HT1080 (cell line): Measurements from ENCODE around the gene PIGM. TPM values are rescaled to one million over a fixed set of nuclear protein-coding genes. Genes with fewer than 3 reads are reported as not detected.
A peak's percentile ranks its signal among the peaks of the same experiment; 100 is the strongest.
"Not testable (repeated sequence)": the region's sequence is repeated elsewhere in the genome, so short reads cannot be mapped to it uniquely, and the experiment has no call there.

Source experiments
- DNase-seq: peaks from one replicate; pipeline ENCODE4 v3.0.0-alpha.2; 2015; ENCODE audit warnings: low read depth
- total RNA-seq: library from RNA; depleted of rRNA; stranded (reverse); fragments of >200 nt; shearing (Covaris generic); gene quantifications from 2 replicates; pipeline ENCODE4 v1.2.3, GENCODE V29; 2014

Gene PIGM
- total RNA-seq, 1 experiment from 2014 or later, result 5.8 TPM

DNA sequence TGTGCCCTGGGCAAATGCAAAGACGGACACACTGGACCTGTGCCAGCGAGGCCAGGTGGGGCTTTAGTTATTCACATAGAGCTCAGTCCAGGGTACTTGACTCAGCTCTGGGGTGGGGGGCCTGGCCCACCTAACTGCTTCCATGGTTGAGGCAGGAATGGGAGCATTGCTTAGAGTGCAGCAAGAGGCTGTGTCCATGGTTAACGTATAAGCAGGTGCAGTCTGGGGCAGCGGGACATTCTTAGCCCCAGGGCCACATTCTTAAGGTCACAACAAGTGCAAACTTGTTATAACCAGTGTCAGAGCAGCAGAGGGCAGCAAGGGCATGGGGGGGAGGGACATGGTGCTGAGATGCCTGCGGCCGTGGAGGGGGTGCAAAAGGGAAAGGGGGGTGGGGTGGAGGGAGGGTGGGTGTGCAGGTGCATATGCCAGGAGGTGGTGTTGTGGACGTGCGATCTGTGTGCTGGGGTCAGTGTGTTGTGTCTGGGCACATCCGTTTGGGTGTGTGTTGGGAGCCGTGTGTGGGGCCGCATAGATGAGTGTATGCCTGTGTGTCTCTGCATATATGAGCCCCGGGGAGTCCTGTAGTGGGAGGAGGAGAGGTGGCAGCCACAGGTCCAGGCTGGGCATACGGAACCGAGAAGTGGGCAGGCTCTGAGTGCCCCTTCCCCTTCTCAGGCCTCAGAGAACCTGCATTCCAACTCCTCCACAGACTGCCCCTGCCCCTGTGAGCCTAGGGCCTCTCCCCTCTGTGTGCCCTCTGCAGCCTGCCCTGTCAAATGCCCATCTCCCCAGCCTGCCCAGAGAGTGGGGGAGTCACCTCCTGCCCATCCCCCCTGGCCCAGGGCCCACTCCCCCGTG, 29.8 kb upstream of the PIGM start:
- DNase-seq, result no peak

DNA sequence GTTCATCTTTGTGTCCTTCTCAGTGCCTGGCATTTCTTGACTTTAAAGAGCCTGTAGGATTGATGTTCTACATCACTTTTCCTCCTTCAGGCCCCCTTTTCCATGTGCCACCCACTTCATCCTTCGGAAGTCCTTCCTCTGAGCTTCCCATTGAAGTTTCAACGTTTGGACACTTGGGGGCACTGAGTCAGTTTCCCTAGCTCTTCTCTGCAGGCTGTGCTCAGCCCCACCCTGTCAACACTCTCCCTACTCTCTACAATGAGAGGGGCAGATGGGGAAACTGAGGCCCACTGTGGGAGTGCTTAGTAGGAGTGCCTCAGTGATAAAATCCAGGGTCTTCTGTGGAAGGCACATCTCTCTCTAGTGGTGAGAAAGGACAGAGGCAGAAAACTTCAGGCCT, 26.3 kb upstream of the PIGM start:
- no peak for DNase-seq

DNA sequence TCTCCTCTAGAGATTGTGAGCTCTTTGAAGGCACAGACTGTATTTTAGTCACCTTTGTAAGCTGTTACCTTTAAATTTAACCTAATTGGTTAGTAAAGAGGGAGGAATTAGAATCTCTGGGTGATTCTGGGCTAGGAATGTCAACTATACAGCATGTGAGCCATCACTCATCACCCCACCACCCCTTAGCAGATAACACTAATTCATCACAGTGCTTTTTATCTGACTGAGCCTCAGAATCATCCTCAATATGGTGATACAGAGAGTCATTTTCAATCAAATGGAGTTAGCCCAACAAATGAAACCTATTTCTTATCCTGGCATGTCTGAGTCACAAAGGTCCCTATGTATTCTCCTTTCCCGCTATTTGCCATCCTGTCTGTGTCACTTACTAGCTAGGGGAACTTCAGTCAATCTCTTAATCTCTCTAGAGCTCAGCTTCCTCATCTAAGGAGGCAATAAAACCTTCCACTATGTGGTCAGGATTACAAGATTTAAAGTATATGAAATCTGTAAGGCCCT, 24.9 kb upstream of the PIGM start:
- no peak for DNase-seq

DNA sequence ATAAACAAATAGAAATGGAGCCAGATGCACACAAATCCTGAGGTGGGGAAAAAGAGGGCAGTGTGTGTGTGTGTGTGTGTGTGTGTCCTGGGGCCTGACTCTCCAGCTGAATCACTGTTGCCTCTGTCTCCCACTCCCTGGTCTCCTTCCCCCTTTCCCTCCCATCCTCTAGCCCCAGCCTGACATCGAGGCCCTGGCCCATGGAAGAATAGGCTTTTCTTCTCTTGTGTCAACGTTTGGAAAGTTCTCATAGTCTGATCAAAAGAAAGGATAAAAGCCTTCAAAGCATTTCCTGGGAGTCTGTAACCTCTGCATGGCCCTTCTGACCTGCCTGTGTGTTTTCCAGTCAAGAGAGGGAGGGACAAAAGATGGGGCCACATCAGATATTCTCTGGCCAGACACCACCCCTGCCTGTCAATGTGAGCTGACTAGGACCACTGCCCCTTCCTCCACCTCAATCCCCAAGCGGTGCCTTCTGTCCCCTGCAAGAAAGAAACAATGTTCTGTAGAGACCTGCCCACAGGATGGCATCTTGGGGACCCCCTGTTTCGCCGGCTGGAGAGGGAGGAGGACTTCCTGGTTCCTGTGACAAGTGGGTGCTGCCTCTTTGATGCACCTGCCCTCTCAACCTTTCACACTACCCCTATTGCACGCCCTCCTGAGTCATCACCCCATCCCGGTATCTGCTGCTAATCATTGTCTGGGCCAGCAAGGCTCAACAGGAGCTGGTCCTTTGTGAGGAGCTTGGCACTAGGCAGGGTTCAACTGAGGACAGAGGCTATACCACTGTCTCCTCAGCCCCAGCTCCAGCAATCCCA, 22.0 kb upstream of the PIGM start:
- DNase-seq, result no peak

DNA sequence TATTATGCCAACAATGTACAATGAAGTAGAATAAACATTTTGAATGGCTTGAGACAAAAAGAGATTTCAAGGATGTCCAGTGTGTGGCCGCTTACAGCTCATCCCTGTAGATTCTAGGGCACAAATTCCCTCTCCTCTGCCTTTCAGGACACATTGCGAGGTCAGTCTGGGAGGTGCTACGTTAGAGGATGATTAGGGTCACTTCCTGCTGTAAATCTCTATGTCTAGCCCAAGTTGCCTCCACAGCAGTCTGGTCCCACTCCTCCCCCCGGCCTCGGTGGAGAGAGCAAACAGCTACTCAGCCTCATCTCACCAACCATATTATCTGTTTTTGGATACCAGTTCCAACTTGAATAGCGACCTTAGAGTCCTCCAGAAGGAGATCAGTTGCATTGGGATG, 21.1 kb upstream of the PIGM start:
- no peak for DNase-seq

DNA sequence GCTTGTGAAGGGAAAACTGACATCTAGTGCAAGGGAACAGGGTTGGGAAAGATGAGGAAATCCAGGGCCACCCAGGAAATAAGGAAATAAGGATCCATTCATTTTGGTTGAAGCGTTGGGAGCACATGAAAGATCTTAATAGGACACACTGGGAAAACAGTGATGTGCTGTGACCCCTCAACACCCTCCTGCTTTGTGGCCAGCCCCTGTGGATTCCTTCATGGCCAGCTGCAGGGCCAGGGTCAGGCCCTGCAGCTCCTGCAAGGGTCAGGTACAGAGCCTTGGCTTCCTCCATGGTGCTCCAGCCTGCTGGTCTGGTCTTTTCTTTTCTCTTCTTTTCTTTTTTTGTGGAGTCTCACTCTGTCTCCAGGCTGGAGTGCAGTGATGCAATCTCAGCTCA, 18.8 kb upstream of the PIGM start:
- no peak for DNase-seq

DNA sequence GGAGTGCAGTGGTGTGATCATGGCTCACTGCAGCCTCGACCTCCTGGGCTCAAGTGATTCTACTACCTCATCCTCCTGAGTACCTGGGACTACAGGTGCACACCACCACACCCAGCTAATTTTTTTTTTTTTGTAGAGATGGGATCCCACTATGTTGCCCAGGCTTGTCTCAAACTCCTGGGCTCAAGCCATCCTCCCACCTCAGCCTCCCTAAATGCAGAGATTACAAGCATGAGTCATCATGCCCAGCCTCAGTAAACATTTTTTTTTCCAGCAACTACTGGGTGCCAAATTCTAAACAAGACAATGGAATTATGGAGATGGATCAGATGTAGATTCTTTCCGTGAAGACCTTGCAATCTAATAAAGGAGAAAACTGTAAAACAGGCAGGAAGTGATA, 18.4 kb upstream of the PIGM start:
- not testable (repeated sequence) for DNase-seq

DNA sequence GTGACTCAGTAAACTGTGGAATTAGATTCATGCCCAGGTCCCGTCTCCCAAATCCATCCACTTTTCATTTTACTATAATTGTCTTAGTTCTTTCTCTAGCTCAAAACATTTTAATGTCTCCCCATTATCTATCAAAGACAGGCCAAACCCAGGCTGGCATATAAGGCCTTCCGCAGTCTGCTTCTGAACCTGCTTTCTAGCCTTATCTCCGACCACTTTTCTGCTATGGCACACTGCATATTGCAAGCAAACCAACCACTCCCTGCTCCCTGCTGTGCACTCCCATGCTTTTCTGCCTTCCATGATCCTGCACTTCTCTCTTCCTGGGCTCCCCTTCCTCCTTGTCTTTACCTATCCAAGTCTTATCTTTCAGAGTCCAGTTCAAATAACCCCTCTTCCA, 17.3 kb upstream of the PIGM start:
- DNase-seq, result no peak

DNA sequence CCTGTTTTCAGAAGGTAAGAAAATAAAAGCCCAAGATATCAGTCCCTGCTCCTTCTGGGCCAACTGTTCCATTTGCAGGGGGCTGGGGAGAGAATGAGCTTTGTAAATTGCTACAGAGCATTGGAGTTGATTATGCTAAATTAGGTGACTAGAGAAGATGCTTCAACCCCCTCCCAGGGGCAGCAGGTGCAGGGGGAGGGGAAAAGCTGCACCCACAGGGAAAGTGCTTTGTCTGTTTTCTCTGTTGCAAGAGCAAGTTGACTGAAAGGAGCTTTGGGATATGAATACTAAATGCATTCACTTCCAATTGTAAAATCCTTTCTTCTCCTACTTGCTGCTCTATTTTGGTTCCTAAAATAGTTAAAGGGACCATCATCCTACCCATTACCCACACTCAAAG, 16.5 kb upstream of the PIGM start:
- no peak for DNase-seq

DNA sequence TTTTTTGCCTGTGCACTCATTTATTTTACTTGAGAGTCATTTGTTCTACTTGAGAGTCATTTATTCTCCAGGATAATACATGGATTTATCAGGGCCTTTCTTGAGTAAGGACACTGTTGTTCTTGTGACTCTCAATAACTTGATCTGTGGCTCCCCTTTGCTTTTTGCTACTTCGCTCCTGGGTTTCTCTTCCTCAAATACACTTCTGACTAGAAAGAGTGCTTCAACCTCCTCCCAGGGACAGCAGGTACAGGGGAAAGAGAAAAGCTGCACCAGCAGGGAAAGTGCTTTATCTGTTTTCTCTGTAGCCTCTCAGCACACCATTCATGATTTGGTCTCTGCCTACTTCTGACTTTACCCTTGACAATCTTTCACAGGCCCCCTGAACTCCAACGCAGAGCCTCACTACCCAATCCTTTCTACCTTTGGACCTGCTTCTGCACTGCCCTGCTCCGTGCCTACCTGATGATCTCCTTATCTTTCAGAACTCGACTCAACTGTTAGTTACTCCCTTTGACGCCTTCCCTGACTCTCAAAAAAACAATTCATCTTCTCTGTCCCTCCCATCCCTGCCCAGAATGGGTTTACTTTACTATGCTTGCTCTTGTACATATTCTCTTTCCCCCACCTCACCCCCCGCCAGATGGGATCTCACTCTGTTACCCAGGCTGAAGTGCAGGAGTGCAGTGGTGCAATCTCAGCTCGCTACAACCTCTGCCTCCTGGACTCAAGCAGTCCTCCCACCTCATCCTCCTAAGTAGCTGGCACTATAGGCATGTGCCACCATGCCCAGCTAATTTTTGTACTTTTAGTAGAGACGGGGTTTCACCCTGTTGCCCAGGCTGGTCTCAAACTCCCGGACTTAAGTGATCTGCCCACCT, 15.6 kb upstream of the PIGM start:
- no peak for DNase-seq

DNA sequence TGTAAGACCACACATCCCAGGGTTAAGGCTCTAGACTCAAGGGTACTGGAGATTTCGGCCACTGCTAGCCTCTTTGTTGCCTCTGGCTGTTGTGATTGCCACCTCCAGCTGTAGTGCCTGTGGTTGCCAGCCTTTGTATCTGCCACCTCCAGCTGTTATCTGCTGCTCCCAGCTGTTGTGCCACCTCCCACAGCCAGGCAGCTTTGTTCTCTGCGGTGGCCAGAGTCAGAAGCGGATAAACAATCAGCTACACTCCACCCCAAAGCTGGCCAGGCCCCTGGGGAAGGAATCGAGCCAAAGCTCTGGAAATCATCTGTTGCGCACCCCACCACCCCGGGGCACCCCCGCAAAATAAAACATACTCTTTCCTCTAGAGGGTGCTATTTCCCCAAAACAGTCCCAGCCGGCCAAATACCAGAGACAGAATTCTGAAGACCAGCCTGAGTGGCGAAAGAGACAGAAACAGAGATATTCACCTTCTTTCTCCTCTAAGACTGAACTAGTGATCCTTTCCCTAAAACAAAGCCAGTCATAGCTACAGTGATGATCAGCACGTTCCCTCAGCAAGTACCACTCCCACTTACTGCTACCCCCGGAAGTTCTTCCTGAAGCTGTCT, 14.8 kb upstream of the PIGM start:
- DNase-seq, result peak; percentile 21

DNA sequence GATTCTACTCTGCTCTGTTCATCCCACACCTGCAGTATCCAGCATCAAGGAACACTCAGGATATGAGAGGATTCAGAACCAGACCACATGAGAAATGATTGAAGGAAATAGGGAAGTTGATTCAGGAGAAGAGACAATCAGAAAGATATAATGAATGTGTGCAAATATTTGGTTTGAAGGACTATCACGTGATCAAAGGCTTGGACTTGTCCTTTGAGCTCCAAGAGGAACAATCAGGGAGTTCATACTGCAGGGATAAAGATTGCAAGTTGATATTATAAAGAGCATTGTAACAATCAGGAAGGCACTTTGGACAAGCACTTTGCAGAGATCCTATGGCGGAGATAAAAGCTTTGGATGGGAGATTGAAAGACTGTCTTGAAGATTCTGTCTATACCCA, 13.9 kb upstream of the PIGM start:
- no peak for DNase-seq

DNA sequence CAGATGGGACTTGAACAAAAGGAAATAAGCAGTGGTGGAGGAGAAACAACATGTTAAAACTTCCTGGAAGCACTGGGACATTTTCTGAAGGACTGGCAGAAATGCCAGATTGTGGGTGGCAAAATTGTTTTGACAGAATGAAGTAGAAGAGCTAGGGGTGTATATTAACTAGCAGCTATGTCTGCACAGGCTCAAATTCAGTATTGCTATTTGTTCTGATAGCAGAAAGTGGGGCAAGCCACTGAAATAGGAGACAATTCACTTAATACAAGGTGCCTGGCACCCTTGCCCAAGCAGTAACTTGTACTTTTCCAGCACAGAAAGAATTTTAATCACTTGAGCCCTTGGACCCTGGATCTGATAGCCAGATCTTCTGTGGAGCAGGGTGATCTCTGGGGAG, 11.8 kb upstream of the PIGM start:
- DNase-seq, result no peak

DNA sequence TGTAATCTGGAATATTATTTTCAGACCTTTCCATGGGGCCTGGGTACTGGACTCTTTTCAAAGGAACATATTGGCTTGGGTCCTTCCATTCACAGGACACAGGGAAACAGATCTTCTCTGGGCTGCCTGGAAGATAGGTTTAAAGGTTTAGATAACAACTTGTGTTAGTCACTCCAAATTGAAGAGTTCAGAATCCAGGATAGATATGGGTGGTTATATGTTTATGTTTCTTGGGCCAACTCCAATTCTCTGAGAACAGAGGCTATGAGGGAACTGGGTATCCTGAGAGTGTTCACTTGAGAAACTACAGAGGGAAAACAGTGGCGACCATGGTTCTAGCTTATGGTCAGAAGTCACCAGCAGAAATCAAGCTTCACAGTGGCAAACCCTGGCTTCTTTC, 8.7 kb upstream of the PIGM start:
- no peak for DNase-seq

DNA sequence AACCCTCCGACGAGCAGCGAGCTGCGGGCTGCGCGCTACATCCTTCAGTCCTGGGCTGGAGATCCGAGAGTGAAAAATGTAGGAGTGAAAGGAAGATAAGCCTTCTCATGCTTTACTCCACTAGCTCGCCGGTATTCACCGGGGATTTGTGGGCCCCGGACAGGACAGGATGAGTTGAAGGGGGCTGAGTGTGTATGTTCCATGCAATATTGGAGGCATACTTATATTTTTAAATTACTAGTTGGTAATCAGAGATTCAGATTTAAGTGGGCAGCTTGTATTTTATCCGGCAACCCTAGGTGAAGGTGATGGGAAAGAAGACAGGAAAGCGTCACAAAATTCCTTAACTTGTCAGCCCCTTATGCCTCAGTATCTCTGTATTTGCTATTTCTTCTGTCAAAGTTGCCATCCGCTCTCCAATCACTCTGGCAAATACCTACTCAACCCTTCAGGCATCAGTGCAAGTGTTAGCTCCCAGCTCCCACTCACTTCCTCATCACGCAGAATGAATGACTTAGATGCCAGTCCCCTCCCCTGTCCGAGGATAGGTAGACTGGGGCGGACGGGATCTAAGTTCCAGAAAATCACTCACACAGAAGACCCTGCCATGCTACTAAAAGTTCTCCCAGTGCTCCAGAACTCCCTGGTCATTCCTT, 503 bp upstream of the PIGM start:
- DNase-seq, result no peak

DNA sequence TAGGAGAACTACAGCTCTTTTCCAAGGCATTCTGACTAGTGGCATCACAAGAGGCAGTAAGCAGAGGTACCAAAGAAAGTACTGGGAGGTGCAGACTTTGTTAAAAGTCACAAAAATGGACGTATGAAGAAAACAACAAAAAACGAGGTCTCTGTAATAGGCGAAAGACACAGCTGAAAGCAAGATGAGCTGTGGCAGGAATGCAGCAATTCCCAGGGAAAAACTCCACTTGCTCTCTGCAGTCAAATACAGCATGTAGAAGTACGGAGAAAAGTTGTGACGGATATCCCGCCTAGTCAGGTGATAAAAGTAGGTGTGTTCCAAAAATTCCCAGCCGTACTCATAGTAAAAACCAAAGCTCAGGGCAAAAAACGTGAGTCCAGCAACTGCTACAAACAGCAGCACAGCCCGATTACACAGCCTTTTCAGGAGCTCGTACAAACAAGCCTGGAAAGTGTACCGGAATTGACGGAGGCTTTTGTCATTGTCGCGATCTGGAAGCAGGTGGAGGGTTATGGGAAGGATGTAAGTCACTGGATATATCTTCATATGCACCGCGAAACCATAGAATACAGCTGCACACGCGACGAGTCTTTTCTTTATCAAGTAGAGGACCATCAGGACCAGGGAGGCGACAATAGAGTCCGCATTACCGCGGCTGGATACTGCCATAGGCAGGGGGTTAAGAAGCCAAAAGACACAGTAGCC, 979 bp downstream of the PIGM start:
- no peak for DNase-seq

DNA sequence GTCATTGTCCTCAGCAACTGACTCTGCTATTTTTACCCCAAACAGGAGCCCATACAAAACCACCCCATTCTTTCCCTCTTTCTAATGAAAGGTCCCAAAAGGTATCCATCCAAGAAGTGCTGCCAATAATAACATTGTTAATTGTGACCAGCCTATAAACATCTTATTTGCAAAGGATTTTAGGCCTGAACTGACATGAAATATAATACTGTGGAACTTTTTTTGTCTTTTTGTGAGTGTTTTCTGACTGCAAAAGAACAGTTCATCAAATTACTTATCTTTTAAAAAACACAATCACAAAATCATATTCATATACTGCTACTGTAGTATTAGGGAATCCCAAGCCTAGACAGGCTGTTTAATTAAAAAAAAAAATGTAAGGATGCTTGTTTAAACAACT, 3.4 kb downstream of the PIGM start:
- no peak for DNase-seq

DNA sequence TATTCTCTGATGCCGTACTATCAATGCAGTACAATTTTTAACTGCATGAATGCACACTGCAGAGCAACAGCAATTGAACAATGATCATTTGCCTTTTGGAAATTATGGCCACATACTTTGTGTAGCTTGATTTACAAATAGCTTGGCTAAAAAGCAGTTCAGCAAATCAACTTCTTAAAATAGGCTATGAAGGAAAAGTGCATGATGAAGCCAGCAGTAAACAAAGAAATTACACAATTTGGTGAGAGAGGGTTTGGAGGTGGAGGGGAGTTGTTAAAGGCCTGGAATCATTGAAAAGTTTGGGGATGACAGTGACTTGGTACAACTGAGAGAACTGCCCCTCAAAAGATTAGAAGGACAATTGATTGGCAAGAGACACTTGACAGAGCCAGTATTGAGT, 6.5 kb downstream of the PIGM start:
- no peak for DNase-seq

DNA sequence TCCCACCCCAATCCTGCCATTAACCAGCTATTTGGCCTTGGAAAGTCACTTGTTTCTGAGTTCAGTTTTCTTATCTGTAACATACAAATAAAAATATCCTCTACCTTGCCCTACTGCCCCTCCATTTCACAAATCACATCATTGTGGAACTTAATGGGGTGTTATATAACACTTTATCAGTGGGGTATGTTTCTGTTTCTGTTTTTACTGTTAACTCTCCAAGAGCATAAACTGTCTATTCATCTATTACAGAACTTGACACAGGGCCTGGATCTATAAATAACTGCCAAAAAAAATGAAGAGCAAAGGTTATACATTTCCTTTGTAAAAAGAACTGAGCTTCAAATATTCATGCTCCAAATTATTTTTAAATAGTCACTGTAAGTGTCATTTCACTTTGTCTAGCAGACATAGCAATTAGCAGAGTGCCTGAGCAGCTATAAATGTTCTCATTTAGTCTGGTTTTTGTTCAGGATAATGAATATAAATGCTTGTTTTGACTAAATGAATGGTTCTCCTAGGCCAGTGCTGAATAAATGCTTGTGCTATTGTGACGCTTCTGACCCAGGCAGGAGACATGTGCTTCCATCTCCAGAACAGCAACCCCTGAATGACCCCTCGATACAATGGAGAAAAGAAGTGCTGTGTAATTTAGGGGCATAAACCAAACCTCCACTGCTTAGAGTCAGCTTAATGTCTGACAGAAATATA, 7.4 kb downstream of the PIGM start:
- no peak for DNase-seq
